GM18870 (cell line): ENCODE measurements around the gene DNAJB2.

Experiments used
- ATAC-seq: cut with Tn5 transposase; IDR thresholded peaks from one replicate; pipeline ENCODE4 v1.9.1; 2021; ENCODE audit warnings: moderate library complexity; ENCODE audit not compliant: unreplicated experiment

DNAJB2 gene

GRCh38 chr2:219279151-219279915 is at the start of gene DNAJB2:
TSS of gene DNAJB2 (plus strand) at chr2:219279366. CDS start at chr2:219279834, 468 bp downstream.
- ATAC-seq = peak; percentile 79

DNA sequence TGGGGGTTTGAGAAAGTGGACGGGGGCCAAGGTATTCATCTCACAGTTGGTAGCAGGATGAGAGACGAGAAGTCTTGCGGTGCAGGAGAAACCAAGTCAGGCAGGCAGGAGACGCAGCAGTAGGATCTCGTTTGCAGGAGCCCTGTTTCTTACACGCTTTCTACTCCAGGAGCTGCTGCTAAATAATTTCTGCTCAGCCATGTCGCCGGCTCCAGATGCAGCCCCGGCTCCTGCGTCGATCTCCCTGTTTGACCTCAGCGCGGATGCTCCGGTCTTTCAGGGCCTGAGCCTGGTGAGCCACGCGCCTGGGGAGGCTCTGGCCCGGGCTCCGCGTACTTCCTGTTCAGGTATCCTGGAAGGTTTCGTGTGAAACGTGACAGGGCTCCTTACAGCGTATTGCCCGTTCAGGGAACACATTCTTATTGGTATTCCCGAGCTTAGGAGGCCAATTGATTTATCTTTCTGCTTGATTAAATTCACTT is 49.1 kb upstream of the DNAJB2 start:
- ATAC-seq = no peak

- no peak for ATAC-seq
Measured at GRCh38 chr2:219234331-219234730, 44.8 kb upstream of the DNAJB2 start.

GRCh38 chr2:219243291-219243761 is 35.8 kb upstream of the DNAJB2 start:
- no peak for ATAC-seq

DNA sequence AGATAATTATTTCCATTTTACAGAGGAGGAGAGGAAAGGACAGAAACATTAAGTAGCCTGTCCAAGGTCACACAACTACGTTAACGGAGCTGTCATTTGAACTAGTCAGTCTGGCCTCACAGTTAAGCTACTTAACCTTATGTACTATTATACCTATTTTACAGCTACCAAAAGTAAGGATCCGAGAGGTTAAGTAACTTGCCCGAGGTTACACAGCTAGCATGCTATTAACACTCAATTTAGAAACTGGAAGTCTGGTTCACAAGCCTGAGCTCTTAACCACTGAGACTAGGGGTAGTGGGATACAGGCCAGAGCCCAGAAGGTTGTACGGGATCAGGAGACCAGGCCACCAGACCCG is 34.4 kb upstream of the DNAJB2 start:
- ATAC-seq = no peak

GRCh38 chr2:219245148-219245898 is 33.8 kb upstream of the DNAJB2 start, which contains the start of the genes GLB1L and STK16:
TSS of gene GLB1L (minus strand) at chr2:219245444. CDS start at chr2:219243573, 1,871 bp downstream.
TSS of gene STK16 (plus strand) at chr2:219245479. CDS start at chr2:219246000, 521 bp downstream.
- peak; percentile 51 for ATAC-seq

DNA sequence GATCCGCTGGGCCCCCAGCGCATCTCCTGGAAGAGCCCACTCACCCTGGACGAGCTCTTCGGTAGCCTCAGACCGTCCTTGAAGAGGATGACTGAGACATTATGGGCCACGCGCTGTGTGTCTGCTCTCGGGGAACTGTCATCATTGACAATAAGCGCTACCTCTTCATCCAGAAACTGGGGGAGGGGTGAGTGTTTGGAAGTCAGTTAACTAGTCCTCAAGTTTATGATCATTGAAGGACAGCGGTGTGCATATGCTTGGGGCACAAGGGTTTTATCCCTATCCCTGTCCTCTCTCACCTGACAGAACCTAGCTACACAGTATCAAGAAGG is 33.3 kb upstream of the DNAJB2 start:
- no peak for ATAC-seq

DNA sequence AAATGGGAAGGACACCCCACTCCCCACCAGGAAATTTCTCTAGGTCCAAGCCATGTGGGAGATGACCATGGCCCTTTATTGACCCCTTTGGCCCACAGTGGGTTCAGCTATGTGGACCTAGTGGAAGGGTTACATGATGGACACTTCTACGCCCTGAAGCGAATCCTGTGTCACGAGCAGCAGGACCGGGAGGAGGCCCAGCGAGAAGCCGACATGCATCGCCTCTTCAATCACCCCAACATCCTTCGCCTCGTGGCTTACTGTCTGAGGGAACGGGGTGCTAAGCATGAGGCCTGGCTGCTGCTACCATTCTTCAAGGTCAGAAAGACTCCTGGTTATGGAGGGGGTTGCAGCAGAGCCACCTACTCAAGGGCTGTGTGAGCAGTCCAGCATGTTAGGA is 32.6 kb upstream of the DNAJB2 start:
- no peak for ATAC-seq

GRCh38 chr2:219247678-219248642 is 31.2 kb upstream of the DNAJB2 start:
- ATAC-seq = no peak

DNA sequence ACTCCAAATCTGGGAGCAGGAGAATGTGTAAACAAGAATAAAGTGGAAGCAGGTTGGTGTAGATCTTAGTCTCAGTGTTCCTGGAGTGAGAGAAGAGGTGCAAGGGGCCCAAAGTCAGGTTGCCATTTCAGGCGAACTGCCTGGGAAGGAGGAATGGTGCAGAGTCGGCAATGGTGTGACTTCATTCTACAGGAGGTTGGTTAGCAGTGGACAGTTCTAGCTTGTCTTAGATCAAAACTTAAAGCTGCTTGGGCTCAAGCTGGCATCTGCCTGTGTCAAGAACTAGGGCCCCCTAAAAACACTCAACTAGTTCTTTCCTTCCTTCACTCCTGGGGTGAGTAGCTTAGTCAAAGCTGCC is 30.3 kb upstream of the DNAJB2 start:
- ATAC-seq = no peak

DNA sequence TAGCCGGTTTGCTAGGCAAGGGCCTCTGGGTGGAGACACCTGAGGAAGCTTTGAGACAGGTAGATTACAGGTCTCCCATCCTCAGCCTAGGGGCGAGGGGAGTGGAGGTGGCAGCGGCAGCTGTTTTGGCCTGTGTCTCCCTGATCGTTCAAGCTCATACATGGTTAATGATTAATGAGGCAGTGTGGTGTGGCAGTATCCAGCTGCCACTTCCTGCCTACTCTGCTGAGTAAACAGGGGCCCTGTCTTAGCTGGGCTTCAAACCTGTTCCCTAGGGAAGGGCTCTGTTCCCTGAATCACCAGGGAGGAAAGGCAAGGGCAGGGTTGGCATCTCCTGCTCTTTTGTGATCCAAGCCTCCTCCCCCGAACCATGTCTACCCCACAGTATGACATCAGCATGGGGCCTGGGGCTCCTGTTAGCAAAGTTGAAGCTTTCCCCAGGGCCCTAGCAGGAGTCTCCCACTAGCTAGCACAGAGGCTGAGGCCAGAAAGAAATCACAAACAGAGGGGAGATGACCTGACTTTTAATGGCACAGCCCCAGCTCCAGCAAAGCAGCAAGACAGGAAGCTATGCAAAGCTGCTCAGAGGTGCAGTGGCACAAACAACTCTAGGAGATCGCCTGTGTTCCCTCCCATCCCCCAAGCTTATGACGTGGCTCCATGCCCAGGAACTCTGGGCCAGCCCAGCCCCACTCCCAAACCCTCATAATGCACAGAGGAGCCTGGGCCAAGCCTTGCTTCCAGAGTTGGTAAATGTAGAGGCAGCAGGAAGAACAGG is 29.8 kb upstream of the DNAJB2 start:
- ATAC-seq = peak; percentile 45

DNA sequence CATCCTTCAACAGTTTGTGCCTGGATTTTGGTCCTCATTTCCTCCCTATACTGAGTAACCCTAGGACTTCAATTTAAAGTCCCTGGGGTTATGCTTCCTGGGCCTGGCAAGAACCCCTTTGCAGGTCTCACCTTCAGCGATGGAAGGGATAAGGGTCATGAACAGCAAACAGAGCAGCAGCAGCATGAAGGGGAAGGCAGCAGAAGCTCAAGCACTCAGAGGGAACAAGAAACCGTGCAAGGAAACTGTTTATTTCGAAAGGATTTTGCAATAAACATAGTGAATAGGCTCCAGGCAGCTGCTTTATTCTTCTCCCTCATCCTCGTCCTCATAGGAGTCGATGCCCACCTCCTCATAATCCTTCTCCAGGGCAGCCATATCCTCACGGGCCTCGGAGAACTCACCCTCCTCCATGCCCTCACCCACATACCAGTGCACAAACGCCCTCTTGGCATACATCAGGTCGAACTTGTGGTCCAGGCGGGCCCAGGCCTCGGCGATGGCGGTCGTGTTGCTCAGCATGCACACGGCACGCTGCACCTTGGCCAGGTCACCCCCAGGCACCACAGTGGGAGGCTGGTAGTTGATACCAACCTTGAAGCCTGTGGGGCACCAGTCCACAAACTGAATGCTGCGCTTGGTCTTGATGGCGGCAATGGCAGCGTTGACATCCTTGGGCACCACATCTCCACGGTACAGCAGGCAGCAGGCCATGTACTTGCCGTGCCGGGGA is 29.0 kb upstream of the DNAJB2 start:
- no peak for ATAC-seq

GRCh38 chr2:219251656-219252055 is 27.5 kb upstream of the DNAJB2 start:
- no peak for ATAC-seq

- no peak for ATAC-seq
Measured at GRCh38 chr2:219252084-219252483, 27.1 kb upstream of the DNAJB2 start.

GRCh38 chr2:219252570-219252899 is 26.6 kb upstream of the DNAJB2 start:
- ATAC-seq = no peak

DNA sequence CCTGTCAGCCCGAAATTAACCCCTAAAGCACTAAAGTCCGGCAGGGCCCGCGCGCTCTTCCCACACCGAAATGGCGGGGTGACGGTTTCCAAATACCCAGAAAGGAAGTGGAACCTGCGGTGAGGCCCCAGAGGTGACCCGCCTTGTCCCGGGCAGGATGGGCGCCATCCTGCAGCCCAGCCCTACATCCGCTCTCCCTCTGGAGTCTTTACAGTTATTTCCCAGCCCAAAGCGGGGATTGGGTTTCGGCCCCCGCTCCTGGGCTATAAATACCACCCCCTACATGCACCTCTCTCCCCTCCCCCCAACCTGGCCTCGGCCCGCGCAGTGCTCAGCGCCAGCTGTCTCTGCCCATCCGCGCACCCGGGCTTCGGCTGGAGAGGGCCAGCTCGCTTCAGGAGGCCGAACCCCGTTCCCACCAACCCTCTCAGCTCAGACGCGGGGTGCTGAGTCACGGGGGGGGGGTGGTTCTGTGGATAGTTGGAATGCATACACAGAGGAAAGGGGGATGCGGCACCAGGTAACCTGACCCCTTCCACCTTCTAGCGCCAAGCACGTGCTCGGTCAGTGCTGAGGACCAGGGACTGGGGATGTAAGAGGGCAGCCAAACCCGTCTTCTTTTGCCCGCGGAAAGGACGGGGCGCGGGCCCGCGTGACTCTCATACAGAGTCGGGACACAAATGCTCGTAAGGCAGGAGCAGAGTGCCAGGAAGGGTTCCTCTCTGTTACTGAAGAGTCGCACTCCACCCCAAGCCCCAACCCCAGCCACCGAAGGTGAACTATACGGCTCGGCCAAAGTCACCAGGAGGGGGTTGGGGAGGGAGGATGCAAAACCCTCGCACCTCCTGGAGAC is 26.0 kb upstream of the DNAJB2 start, which contains the start of gene TUBA4B:
Gene TUBA4B (plus strand): TSS at position 344 of the 853 bp plus-strand sequence. CDS start 165 bp downstream, at position 509.
- ATAC-seq = peak; percentile 1

DNA sequence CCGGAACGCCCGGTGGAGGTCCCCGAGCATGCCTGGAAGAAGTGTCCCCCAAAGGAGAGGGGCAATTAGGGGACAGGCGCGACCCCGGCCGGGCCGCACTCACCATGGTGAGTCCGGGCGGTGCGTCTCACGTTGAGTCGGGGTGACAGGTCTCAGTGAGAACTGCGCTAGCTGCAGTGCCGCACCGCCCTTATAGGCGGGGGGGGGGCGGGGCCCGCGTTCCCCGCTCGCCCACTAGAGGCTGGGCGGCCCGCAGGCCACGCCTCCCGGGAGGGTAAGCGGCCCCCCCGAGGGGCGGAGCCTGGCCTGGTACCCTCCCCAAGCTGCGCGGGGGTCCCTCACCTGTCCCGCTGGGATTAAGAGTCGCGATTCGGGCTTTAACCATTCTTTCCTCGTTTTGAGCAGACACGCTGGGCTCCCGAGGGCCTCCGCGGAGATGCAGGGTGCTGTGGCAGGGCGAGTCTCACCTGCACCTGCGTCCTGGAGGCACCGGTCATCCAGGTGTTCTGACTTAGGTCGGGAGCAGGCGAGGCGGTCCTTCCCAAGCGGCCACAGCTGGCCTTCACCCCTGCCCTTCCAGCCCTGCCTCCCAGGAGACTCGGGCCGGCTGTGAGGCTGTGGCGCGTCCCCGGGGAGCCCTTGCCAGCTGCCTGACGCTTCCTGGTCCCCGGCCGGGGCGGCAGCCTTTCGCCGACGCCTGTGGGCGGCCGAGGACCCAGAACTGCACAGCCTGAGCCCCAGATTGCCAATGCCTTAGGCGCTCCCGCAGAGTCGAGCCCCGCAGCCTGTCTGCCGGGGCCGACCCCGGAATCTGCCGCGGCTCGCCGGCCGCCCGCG is 25.2 kb upstream of the DNAJB2 start, which contains the start of gene TUBA4A:
Gene TUBA4A (minus strand): TSS at position 166 of the 837 bp plus-strand sequence. CDS start 60 bp downstream, at position 106.
- peak; percentile 20 for ATAC-seq
